OCI-LY1 (cell line): Measurements from ENCODE around the gene PCNX3.

ENCODE experiments used
- H2AFZ ChIP-seq: fragments of 200-600 bp; sonication (generic), shearing (Covaris generic); 2 replicates; pipeline ENCODE4 v1.6.0; 2014; ENCODE audit warnings: antibody characterized with exemption, mild to moderate bottlenecking, low read length
- H3F3A ChIP-seq: fragments of 200-600 bp; sonication (generic), shearing (Covaris generic); 2 replicates; pipeline ENCODE4 v1.6.0; 2014; ENCODE audit warnings: mild to moderate bottlenecking, antibody characterized with exemption, low read length, moderate library complexity; ENCODE audit not compliant: insufficient read depth
- H3K27ac ChIP-seq: fragments of 200-600 bp; sonication (generic); 2 replicates; pipeline ENCODE4 v1.5.1; 2014; ENCODE audit warnings: low read length, mixed run types, mild to moderate bottlenecking, low read depth; ENCODE audit not compliant: poor library complexity, severe bottlenecking
- H3K27me3 ChIP-seq: fragments of 200-600 bp; sonication (generic); 2 replicates; pipeline ENCODE4 v1.6.0; 2014; ENCODE audit warnings: antibody characterized with exemption, mild to moderate bottlenecking, low read length, moderate library complexity; ENCODE audit not compliant: insufficient read depth
- H3K36me3 ChIP-seq: fragments of 200-600 bp; sonication (generic); 2 replicates; pipeline ENCODE4 v1.6.1; 2014; ENCODE audit warnings: mild to moderate bottlenecking, antibody characterized with exemption, low read length, moderate library complexity, mixed read lengths; ENCODE audit not compliant: insufficient read depth
- H3K4me1 ChIP-seq: fragments of 200-600 bp; sonication (generic); 2 replicates; pipeline ENCODE4 v1.5.1; 2014; ENCODE audit warnings: mild to moderate bottlenecking, low read length, moderate library complexity; ENCODE audit not compliant: insufficient read depth, severe bottlenecking
- H3K4me2 ChIP-seq: fragments of 200-600 bp; sonication (generic), shearing (Covaris generic); 2 replicates; pipeline ENCODE4 v1.6.1; 2014; ENCODE audit warnings: low read length
- H3K4me3 ChIP-seq: fragments of 200-600 bp; sonication (generic); 2 replicates; pipeline ENCODE4 v1.5.1; 2014; ENCODE audit warnings: low read length, low read depth, mild to moderate bottlenecking, mixed read lengths; ENCODE audit not compliant: poor library complexity, severe bottlenecking
- H3K79me2 ChIP-seq: fragments of 200-600 bp; shearing (Covaris generic); 2 replicates; pipeline ENCODE4 v1.6.1; 2016; ENCODE audit warnings: mixed run types, low read length, mixed read lengths; ENCODE audit not compliant: insufficient read depth
- H3K9ac ChIP-seq: fragments of 200-600 bp; sonication (generic), shearing (Covaris generic); 2 replicates; pipeline ENCODE4 v1.6.1; 2014; ENCODE audit warnings: mild to moderate bottlenecking, low read length, mixed read lengths
- H3K9me2 ChIP-seq: fragments of 200-600 bp; sonication (generic), shearing (Covaris generic); 2 replicates; pipeline ENCODE4 v1.6.1; 2014; ENCODE audit warnings: low read depth, mild to moderate bottlenecking, low read length, mixed read lengths
- H3K9me3 ChIP-seq: fragments of 200-600 bp; shearing (Covaris generic); 2 replicates; pipeline ENCODE4 v1.6.1; 2014; ENCODE audit warnings: low read length, mixed read lengths
- H4K20me1 ChIP-seq: fragments of 200-600 bp; sonication (generic), shearing (Covaris generic); 2 replicates; pipeline ENCODE4 v1.6.0; 2016; ENCODE audit warnings: mild to moderate bottlenecking, low read length; ENCODE audit not compliant: insufficient read depth
- EZH2 ChIP-seq: fragments of 200-600 bp; sonication (generic), shearing (Covaris generic); IDR thresholded peaks from 2 replicates; pipeline ENCODE4 v1.8.0; 2017; ENCODE audit warnings: borderline replicate concordance, mixed run types, mild to moderate bottlenecking, antibody characterized with exemption, low read length, moderate library complexity, mixed read lengths
- TF ChIP-seq, protein P1 (sequence below): fragments of 200-600 bp; sonication (generic), shearing (Covaris generic); IDR thresholded peaks from 2 replicates; pipeline ENCODE4 v1.5.1; 2017; ENCODE audit warnings: mild to moderate bottlenecking, antibody characterized with exemption, low read length, moderate library complexity, mixed read lengths

PCNX3 gene

DNA sequence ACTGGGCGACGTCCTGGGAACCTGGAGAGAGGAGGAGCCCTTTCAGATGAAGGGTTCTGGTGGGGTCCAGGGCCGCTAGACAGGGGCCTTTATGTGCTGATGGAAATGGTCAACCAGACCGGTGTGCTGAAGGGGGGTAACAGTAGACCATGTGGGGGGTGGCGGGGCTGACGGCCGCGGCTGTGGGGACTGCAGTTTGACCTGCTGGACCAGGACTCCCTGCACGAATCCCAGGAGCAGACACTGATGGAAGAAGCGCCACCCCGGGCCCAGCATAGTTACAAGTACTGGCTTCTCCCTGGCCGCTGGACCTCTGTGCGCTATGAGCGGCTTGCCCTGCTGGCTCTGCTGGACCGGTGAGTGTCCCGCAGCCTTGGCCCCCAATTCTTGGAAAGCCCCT is 6.4 kb downstream of the PCNX3 start:
- Histone ChIP-seq H3K27me3 (no peaks in the 10 kb centered on the region), H3K79me2 (peaks cover under 1% of the 10 kb centered on the region; the same call in 1 of the 2 replicates), H3K9me2 (no peaks in the 10 kb centered on the region), H3K4me2 (no peak overlapping the region), H3K36me3 (peaks cover 95% of the 10 kb centered on the region), H3K9me3 (no peaks in the 10 kb centered on the region), H3K27ac (no peak overlapping the region), H3K4me3 (no peak overlapping the region), H3F3A (no peaks in the 10 kb centered on the region), H3K4me1 (peaks cover 26% of the 10 kb centered on the region), H2AFZ (no peak overlapping the region), H3K9ac (no peak overlapping the region), H4K20me1 (no peaks in the 10 kb centered on the region)
- TF ChIP-seq, protein P1, sequence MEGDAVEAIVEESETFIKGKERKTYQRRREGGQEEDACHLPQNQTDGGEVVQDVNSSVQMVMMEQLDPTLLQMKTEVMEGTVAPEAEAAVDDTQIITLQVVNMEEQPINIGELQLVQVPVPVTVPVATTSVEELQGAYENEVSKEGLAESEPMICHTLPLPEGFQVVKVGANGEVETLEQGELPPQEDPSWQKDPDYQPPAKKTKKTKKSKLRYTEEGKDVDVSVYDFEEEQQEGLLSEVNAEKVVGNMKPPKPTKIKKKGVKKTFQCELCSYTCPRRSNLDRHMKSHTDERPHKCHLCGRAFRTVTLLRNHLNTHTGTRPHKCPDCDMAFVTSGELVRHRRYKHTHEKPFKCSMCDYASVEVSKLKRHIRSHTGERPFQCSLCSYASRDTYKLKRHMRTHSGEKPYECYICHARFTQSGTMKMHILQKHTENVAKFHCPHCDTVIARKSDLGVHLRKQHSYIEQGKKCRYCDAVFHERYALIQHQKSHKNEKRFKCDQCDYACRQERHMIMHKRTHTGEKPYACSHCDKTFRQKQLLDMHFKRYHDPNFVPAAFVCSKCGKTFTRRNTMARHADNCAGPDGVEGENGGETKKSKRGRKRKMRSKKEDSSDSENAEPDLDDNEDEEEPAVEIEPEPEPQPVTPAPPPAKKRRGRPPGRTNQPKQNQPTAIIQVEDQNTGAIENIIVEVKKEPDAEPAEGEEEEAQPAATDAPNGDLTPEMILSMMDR, result no peak
- TF ChIP-seq EZH2, result no peak

DNA sequence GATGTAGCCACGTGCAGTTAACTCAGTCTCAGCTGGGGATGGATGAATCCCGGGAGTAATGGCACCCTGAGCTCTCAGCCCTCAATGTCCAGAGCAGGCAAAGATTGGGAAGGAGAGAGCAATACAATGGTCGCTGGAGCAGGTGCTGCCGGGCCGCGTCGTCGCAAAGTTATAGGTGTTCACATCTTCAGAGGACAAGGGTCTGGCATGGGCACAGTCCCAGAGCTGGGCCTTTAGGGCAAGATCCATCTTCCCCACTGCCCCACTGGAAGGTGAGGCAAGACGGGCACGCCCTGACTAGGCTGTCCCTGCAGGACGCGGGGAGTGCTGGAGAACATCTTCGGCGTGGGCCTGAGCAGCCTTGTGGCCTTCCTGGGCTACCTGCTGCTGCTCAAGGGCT is 7.6 kb downstream of the PCNX3 start:
- no peak overlapping the region for H3K9ac ChIP-seq
- H3K27ac ChIP-seq, result no peak overlapping the region
- no peak overlapping the region for H3K4me3 ChIP-seq
- H3K79me2 ChIP-seq, result no peaks in the 10 kb centered on the region
- TF ChIP-seq, protein P1, result no peak
- no peak for TF ChIP-seq EZH2
- H3K9me3 ChIP-seq, result no peaks in the 10 kb centered on the region
- no peak overlapping the region for H2AFZ ChIP-seq
- H3K9me2 ChIP-seq, result no peaks in the 10 kb centered on the region
- no peak overlapping the region for H3K4me2 ChIP-seq
- peaks cover 96% of the 10 kb centered on the region for H3K36me3 ChIP-seq
- H4K20me1 ChIP-seq, result no peaks in the 10 kb centered on the region
- no peaks in the 10 kb centered on the region for H3K27me3 ChIP-seq
- peaks cover 15% of the 10 kb centered on the region for H3K4me1 ChIP-seq
- H3F3A ChIP-seq, result no peaks in the 10 kb centered on the region

DNA sequence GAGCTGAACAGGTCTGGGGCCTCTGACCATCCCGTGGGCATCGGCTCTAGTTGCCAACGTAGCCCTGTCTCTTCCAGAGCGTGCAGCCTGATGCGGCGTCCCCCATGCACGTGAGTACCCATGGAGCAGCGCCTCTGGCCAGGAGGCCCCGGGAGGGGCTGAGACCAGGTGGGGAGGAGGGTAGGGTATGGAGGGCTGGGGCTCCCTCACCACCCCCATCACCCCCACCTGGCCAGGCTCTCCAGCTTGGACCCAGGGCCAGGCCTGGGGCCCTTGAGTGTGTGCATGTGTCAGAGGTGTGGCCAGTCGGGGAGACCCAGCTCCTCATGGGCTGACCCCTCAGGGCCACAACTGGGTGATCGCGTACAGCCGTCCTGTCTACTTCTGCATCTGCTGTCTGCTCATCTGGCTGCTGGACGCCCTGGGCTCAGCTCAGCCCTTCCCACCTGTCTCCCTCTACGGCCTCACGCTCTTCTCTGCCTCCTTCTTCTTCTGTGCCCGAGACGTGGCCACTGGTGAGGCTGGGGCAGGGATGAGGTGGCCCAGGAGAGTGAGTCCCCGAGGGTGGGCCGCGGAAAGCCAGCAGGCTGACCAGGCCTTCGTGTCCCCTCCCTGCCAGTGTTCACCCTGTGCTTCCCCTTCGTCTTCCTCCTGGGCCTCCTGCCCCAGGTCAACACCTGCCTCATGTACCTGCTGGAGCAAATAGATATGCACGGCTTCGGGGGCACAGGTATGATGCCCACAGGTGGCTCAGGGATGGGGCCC is 8.5 kb downstream of the PCNX3 start:
- H2AFZ ChIP-seq, result no peak overlapping the region
- H3K79me2 ChIP-seq, result no peaks in the 10 kb centered on the region
- TF ChIP-seq EZH2, result no peak
- TF ChIP-seq, protein P1, result no peak
- H3K27me3 ChIP-seq, result no peaks in the 10 kb centered on the region
- H3K27ac ChIP-seq, result no peak overlapping the region
- peaks cover 96% of the 10 kb centered on the region for H3K36me3 ChIP-seq
- no peak overlapping the region for H3K9ac ChIP-seq
- H3K9me3 ChIP-seq, result no peaks in the 10 kb centered on the region
- H3K4me2 ChIP-seq, result no peak overlapping the region
- no peaks in the 10 kb centered on the region for H3F3A ChIP-seq
- H3K9me2 ChIP-seq, result no peaks in the 10 kb centered on the region
- no peaks in the 10 kb centered on the region for H4K20me1 ChIP-seq
- H3K4me3 ChIP-seq, result no peak overlapping the region
- peaks cover 6% of the 10 kb centered on the region for H3K4me1 ChIP-seq
